Measurements from ENCODE around the gene CECR2. TPM values are rescaled to one million over a fixed set of nuclear protein-coding genes. Genes with fewer than 3 reads are reported as not detected.
A peak's percentile ranks its signal among the peaks of the same experiment; 100 is the strongest.

Gene CECR2
- total and polyA plus RNA-seq, 4 donors = 1.1 to 14.5 (median 7.7) TPM

DNA sequence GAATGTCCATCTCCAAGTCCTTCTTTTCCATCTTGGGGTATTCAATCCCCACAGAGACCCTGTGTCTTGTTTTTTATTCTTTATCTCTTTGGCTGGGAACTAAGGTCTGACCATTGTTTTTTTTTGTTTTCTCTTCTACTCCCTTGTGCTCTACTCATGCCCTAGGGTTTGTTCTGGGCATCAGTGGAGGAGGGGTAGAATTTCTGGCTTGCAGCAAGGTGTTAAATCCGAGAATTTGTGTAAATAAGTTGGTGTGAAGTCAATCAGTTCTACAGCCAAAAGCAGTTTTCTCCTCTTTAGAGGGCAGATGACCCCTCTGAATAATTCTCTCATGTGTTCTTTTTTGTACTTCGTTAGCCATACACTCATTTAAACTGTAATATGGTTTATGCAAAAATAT is 10.7 kb downstream of the CECR2 start:
- no peak for DNase-seq
- Histone ChIP-seq H3K9ac (ENCODE audit: insufficient read depth in 1 of 2, low read length in 2 of 2) (no peak overlapping the region), H3K4me1 (ENCODE audit: control insufficient read depth in 5 of 5, insufficient read depth in 5 of 5, low read length in 5 of 5) (peaks cover 0 to 26% (median 13%) of the 10 kb centered on the region in 5 donors), H3K36me3 (ENCODE audit: control insufficient read depth in 4 of 4, insufficient read depth in 4 of 4, low read length in 4 of 4) (no peaks in the 10 kb centered on the region), H3K27me3 (ENCODE audit: control insufficient read depth in 3 of 3, insufficient read depth in 3 of 3, low read length in 2 of 3) (no peaks in the 10 kb centered on the region), H3K9me3 (ENCODE audit: control insufficient read depth in 4 of 4, insufficient read depth in 3 of 4, low read length in 3 of 4) (peaks cover 0 to 6% (median 3%) of the 10 kb centered on the region in 4 donors), H3K27ac (ENCODE audit: low read depth in 1 of 2, low read length in 1 of 2) (peak overlapping the region in 1 of 2 donors; percentile 53), H3K4me3 (no peak overlapping the region)
- 70 to 79% methylated on average over 2 of the region's 2 CpGs for WGBS, 2 donors
- TF ChIP-seq, protein P1, sequence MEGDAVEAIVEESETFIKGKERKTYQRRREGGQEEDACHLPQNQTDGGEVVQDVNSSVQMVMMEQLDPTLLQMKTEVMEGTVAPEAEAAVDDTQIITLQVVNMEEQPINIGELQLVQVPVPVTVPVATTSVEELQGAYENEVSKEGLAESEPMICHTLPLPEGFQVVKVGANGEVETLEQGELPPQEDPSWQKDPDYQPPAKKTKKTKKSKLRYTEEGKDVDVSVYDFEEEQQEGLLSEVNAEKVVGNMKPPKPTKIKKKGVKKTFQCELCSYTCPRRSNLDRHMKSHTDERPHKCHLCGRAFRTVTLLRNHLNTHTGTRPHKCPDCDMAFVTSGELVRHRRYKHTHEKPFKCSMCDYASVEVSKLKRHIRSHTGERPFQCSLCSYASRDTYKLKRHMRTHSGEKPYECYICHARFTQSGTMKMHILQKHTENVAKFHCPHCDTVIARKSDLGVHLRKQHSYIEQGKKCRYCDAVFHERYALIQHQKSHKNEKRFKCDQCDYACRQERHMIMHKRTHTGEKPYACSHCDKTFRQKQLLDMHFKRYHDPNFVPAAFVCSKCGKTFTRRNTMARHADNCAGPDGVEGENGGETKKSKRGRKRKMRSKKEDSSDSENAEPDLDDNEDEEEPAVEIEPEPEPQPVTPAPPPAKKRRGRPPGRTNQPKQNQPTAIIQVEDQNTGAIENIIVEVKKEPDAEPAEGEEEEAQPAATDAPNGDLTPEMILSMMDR (IDR thresholded peaks at IDR 0.05; ENCODE audit: control extremely low read depth, extremely low read depth) = no peak
- ATAC-seq (ENCODE audit: insufficient read depth, low FRiP score) = no peak

DNA sequence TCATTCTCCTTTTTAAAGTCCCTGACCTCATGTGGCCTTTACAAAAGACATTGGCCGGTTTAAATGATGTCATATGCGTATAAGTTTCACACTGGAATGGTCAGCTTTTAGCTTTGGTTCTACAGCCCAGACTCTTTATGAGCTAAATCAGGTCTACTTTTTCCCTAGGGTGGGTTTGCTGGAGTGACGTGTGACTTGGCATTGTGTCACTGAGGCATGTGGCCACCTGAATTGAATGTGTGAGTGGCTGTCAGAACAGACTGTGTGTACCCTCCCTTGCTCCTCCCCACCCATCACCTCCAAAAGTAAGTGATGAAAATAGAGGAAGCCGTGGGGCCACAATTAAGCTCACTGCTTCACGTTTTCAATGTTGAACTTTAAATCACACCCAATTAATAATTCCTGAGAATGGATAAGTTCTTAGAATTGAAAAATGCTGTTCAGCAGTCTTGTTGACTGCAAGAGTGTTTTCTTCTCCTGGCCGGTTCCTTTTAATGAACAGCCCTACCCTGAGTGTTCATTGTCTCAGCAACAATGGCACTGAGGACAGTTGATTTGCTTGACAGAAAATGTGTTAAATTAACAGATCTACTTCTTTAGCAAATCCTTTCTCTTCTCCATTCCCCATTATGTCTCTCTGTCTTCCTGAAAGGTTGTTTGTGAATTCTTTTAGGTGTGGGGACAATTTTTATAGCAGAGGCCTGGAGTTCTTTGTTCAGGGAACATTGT is 11.3 kb downstream of the CECR2 start:
- ATAC-seq (ENCODE audit: insufficient read depth, low FRiP score) (no peak), DNase-seq (no peak)
- H3K27ac ChIP-seq (ENCODE audit: low read depth in 1 of 2, low read length in 1 of 2) = peak overlapping the region in 1 of 2 donors; percentile 53
- WGBS, 2 donors = 65 to 66% methylated on average over 6 of the region's 6 CpGs
- peaks cover 0 to 26% (median 13%) of the 10 kb centered on the region in 5 donors for H3K4me1 ChIP-seq (ENCODE audit: control insufficient read depth in 5 of 5, insufficient read depth in 5 of 5, low read length in 5 of 5)
- H3K9ac ChIP-seq (ENCODE audit: insufficient read depth in 1 of 2, low read length in 2 of 2) = no peak overlapping the region
- H3K36me3 ChIP-seq (ENCODE audit: control insufficient read depth in 4 of 4, insufficient read depth in 4 of 4, low read length in 4 of 4) = no peaks in the 10 kb centered on the region
- peaks cover 0 to 9% (median 3%) of the 10 kb centered on the region in 4 donors for H3K9me3 ChIP-seq (ENCODE audit: control insufficient read depth in 4 of 4, insufficient read depth in 3 of 4, low read length in 3 of 4)
- no peaks in the 10 kb centered on the region for H3K27me3 ChIP-seq (ENCODE audit: control insufficient read depth in 3 of 3, insufficient read depth in 3 of 3, low read length in 2 of 3)
- TF ChIP-seq, protein P1 (IDR thresholded peaks at IDR 0.05; ENCODE audit: control extremely low read depth, extremely low read depth) = no peak
- H3K4me3 ChIP-seq = no peak overlapping the region

DNA sequence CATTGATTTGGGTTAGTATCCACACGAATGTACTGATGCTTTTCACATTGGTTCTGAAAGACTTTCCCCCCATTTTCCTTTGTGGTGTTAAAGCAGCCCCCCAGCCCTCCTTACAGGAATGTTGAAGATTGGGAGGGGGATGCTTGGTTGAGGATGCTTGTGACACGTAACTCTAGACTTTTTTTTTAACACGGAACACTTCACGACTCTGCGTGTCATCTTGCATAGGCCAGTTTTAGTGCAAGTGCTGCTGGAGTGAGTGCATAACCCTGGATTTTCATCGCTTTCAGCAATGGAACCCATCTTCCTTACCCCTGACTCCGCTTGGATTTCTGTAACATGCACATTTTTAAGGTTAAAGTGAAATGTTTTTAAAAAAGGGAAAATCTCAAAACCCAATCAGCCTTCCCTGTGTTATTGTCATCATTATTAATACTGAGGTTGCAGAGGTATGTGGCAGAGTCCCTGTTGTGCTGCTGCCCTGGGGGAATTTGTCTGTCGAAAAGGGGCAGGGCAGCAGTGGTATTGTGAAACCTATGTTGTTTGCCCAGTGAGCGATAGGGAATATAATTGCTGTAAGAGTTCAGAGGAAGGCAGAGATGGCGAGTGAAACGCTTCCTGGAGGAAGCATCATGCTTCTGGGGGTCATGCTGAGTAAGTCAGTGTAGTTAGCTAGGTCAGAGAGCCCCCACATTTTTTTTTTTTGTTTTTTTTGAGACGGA is 12.1 kb downstream of the CECR2 start:
- Histone ChIP-seq H3K9ac (ENCODE audit: insufficient read depth in 1 of 2, low read length in 2 of 2) (no peak overlapping the region), H3K27ac (ENCODE audit: low read depth in 1 of 2, low read length in 1 of 2) (no peak overlapping the region), H3K4me3 (no peak overlapping the region), H3K4me1 (ENCODE audit: control insufficient read depth in 5 of 5, insufficient read depth in 5 of 5, low read length in 5 of 5) (peaks cover 0 to 26% (median 13%) of the 10 kb centered on the region in 5 donors), H3K36me3 (ENCODE audit: control insufficient read depth in 4 of 4, insufficient read depth in 4 of 4, low read length in 4 of 4) (no peaks in the 10 kb centered on the region), H3K27me3 (ENCODE audit: control insufficient read depth in 3 of 3, insufficient read depth in 3 of 3, low read length in 2 of 3) (no peaks in the 10 kb centered on the region), H3K9me3 (ENCODE audit: control insufficient read depth in 4 of 4, insufficient read depth in 3 of 4, low read length in 3 of 4) (peaks cover 0 to 9% (median 3%) of the 10 kb centered on the region in 4 donors)
- TF ChIP-seq, protein P1 (IDR thresholded peaks at IDR 0.05; ENCODE audit: control extremely low read depth, extremely low read depth) = no peak
- 72 to 74% methylated on average over 12 of the region's 12 CpGs for WGBS, 2 donors
- ATAC-seq (ENCODE audit: insufficient read depth, low FRiP score) (no peak), DNase-seq (peak in 1 of 3 donors; percentile 52)
